HL-60/S4 treated with retinoic acid at 250 ng/mL for 4 days and 3 days (cell line): ENCODE results near the gene RAPGEF6.

Experiments used
- in situ Hi-C: fragments of 300-500 bp; cut with MboI; formaldehyde crosslinking; loops from 2 replicates; pipeline ENCODE4 v1.7.0; 2022; ENCODE audit warnings: low sequenced_read_pairs

RAPGEF6 gene

DNA sequence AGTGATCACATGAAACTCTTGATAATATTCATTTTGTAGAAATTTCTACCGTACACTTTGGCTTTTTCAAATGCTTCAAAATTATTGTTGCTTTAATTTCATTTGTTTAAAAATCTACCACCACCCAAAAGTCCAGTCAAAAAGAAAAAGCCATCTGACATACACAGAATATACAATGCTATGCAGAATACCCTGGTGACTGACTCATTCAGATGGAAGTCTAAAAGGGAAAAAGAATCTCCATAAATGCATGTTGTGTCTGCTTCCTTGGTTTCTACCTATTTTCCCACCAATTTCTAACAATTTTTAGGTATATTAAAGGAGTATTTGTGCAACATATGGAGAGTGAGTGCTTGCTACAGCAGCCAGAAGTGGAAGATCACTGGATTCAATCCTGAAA lies 9.3 kb upstream of the RAPGEF6 start:
- in situ Hi-C loops: no loop called here

DNA sequence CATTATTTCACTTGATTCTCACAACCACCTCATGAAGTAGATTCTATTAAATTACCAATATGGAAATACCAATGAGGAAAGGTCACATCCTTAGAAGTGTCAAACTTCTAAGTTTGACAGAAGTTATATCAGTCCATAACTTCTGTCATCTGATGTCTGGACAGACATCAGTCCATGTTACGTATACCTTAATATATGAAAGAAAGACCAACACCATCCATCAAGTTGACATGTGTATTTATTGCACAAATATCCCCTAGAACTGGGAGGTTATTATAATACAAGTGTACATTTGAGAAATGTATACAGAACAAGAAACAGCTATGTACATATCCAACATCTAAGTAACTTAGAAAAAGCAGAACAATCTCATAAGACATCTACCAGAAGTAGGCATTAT lies 6.5 kb upstream of the RAPGEF6 start:
- in situ Hi-C loops: no loop called here

DNA sequence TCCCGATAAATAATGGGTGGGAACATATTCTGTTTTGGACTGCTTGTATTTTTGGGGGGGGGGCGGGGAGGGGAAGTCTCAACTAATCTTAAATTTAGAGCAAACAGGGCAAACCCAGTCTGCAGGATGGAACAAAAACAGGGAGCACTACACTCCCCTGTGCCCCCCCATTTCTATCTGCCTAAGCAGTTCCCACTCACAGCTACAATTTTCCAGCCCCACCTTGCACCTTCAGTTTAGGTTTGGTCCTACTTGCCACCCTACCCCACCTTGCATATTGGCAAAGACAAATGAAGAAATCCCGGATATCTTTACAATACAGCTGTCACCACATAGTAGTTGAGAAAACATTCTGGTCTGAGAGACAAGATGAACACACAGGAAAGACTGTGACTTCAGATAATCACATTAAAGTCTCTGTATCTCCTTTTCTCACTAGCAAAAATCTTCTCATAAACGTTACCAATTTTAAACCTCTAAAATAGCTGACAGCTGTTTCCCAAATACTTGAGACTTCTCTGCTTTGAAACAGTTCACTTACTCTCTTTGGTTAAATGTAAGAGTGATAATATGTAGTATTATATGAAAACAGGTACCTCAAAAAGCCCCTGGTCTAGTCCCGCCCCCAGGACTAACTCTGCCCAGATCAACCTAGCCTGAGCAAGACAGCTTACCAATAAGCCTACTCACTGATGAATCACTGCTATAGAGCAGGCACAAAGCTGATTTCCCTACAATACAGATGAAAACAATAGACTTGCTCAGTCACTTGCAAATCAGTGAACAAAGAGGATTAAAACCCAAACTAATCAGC lies 5.2 kb upstream of the RAPGEF6 start:
- in situ Hi-C loops: no loop called here

DNA sequence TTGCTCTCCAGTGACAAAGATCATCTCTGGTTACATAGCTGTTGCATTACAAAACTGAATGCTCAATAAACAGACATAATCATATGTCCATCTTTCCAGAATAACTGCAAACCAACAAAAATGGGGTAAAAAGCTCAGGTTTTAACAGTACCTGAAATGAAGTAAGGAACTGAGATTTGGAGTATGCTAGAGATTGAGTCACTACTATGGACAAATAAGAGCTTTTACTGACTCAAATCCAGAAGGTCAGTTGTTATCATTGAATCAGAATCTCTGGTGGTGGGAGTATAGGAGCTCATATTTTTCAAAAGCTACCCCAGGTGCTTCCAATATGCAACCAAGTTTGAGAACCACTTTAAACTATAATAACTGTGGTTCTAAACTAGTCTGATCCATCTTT lies 4.1 kb upstream of the RAPGEF6 start:
- in situ Hi-C loops: no loop called here

DNA sequence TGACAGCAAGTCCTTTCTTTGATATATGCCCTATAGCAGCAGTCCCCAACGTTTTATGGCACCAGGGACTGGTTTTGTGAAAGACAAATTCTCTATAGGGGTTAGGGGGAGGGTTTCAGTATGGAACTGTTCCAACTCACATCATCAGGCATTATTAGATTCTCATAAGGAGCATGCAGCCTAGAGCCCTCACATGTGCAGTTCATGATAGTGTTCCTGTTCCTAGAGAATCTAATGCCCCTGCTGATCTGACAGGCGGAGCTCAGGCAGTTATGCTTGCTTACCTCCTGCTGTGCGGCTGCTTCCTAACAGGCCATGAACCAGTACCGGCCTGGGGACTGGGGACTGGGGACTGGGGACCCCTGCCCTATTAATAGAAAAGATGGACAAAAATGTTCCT lies 2.7 kb upstream of the RAPGEF6 start:
- in situ Hi-C loops: no loop called here

DNA sequence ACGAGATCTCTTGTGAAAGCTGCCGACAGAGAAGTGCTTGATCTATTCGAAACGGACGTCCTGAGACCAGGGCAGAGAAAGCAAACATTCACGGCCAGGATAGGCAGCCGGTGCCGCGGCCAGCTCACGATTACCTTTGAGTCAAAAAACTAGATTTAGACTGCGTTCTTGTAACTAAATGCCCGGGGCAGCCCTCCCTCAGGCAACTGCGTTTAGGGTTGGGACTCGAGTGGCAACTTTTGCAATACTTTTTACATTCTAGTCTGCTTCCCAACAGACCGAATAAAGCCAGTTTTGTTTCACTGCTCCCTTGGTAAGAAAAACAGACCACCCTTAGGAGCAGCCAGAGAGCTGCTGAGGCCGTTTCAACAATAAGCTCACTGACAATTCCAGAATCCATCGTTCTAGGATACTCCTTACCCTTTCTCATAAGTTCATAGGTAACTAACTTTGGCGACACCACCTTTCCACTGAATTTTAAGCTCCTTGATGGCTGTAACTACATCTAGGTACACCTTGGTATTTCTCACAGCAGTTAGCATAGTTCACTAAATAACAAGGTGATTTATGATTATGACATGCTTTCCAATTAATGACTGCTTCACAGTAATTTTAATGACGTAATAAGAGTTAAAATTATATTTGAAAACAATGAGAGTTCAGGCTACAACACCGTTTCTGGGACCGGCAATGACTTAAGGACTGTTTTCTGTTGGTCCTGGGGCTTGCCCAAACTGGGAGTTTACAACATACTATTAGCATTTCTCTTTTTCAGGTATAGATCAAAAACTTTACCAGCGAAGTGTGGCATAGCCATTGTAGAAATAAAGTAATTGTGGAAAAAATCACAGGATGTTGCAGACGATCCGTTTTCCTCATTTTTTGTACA lies 899 bp upstream of the RAPGEF6 start:
- in situ Hi-C loops: no loop called here

DNA sequence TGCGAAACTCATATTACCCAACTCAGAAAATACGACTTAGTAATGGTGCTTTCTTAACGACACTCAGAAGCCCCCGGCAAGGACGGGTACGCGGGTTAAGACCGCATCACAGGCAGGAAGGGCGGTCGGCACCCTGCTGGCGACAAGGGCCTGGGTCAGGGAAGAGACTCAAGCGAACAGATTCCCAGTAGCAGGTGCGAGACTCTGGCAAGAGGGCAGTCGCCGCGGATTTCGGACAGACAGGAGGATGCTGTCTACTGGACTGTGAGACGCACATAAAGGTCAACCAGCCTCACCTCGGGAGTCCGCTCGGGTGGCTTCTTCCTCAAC lies 398 bp downstream of the RAPGEF6 start:
- in situ Hi-C loops: no loop called here

DNA sequence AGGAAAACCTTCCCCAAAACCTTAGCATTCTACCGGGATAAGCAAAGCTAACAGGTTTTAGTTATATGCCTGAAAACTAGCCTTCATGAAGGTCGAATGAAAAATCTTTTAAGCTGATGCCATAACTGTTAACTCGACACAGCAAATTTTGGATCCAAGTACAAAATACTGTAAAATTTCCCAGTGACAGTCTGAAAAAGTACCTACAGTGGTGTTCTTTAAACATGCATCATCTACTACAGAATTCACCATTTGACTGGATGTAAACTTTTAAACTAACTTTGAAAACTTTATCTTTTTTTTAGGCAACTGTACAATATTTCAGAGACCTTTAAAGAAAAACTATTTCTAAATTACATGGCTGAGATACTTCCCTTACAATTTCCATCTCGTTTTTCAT lies 791 bp downstream of the RAPGEF6 start:
- in situ Hi-C loops: no loop called here

DNA sequence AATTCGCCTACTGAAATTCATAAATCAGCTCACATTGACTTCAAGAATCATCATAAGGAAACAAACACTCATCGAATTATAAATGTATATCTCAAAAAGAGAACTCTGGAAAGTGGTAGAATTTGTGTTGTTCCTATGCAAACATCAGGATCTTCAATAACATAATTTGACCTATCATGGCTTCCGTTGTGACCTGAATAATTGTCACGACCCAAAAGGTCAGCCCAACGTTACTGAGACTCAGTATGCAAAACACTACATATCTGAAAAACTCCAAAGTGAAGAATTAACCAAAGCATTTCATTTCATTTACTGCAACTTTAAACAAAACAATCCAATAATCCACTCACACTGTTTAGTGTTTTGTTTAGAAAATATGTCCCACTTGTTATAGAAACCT lies 1.2 kb downstream of the RAPGEF6 start:
- in situ Hi-C loops: no loop called here

DNA sequence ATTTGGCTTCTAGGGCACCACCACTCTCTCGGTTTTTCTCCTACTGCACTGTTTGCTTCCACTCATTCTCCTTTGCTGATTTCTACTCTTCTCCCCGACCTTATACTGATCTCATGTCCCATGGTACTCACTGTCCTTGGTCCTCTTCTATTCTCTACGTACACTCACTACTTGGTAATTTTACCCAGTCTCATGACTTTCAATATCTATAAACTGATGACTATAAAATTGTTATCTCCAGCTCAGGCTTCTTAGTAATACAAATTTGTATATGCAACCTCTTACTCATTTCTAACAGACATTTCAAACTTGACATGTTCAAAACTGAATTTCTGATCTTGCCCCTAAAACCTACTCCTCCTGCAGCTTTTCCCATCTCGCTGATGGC lies 4.1 kb downstream of the RAPGEF6 start:
- in situ Hi-C loops: no loop called here

DNA sequence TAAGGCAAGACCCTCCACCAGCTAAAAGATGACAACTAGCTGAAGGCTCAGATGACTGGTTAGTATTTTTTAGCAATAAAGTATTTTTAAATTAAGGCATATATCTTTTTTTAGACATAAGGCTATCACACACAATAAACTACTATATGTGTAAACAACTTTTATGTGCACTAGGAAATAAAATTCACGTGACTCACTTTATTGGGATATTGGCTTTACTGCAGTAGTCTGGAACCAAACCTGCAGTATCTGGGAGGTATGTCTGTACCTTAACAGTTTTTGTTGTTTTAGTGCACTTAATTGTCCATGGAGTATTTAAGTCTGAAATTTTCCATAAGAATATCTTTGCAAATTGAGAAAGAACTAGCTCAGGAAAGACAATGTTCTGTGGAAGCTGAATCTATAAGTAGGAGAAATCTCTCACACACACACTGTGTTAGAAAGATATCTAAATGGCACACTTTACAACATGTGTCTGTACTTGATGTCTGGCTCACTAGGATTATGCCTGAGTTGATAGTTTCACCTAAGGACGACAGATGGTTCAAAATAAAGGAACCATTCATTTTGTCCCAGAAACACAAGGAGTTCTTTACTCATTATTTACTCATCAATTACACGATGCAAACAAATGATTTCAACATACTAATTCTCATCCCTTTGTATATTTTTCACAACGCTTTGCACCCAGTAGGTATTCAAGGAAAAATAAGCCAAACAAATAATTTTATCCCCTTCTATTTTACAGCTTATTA lies 4.6 kb downstream of the RAPGEF6 start:
- in situ Hi-C loops: no loop called here

DNA sequence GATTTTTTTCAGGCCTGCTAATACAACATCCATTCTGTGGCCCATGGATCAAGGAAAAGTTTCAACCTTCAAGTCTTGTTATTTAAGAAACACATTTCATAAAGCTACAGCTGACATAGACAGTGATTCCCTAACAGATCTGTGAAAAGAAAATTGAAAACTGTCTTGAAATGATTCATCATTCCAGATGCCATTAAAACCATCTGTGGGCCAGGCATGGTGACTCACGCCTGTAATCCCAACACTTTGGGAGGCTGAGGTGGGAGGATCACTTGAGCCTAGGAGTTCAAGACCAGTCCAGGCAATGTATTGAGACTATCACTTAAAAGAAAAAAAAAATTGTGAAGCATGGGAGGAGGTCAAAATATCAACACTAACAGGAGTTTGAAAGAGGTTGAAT lies 6.0 kb downstream of the RAPGEF6 start:
- in situ Hi-C loops: no loop called here

DNA sequence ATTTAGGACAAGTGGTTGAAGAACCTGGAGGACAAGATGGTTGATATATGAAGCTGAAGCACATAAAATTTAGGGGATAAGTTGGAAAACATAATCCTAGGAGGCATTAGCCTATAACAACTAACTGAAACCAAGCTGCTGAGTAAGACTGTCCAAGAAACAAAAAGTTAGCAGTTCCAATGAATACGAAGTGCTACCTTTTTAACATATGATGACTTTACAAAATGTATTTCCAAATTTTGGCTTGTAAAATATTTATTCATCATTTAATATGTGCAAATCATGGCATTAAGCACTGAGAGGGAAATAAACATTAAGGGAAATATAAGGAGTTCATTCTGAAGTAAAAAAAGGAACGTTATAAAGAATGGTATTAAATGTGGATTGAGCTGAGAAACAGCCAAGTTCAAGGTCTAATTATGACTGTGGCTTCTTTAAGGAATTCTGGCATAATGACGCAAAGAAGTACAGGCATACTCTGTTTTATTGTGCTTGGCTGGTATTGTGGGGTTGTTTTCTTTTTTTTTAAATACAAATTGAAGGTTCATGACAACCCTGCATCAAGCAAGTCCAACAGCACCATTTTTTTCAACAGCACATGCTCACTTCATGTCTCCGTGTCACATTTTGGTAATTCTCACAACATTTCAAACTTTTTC lies 7.7 kb downstream of the RAPGEF6 start:
- in situ Hi-C loops: no loop called here

DNA sequence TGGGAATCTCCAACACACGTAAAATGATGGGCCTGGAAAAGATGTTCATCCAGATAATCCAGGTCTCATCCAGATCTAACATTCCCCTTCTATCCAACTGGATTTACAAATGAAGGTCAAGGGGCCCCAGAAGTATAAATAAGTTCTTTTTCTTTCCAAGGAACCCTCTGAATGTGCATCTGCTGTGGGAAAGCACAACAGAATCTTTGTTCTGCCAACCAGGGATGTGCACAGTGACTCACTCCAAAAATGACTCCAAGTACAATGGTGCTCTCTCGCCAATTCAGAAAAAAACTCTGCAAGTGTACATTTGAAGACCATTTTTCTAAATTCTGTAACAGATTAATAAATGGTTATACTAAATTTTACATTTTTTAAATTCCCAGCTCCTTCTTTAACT lies 12.4 kb downstream of the RAPGEF6 start:
- in situ Hi-C loops: loop anchor here (25.0 kb wide), 1 partner anchor 390 kb away; the partner anchor contains the start of gene ACSL6

DNA sequence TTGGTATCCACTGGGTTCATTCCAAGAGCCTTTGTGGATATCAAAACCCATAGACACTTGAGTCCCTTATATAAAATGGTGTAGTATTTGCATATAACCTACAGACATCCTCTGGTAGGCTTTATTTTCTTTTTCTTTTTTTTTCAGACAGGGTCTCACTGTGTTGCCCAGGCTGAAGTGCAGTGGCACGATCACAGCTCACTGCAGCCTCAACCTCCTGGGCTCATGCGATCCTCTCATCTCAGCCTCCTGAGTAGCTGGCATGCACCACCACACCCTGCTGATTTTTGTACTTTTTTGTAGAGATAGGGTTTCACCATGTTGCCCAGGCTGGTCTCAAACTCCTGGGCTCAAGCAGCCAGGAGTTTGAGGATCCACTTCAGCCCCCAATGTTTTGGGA lies 13.9 kb downstream of the RAPGEF6 start:
- in situ Hi-C loops: loop anchor here (25.0 kb wide), 1 partner anchor 391 kb away; the partner anchor contains the start of gene ACSL6

DNA sequence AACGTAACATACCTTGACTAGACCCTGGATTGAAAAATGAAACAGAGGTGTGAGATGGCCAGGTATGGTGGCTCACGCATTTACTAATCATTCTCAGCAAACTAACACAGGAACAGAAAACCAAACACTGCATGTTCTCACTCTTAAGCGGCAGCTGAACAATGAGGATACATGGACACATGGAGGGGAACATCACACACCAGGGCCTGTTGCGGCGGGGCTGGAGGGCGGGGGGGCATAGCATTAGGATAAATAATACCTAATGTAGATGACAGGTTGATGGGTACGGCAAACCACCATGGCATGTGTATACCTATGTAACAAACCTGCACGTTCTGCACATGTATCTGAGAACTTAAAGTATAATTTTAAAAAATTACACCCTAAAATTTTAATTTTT lies 15.9 kb downstream of the RAPGEF6 start:
- in situ Hi-C loops: loop anchor here (25.0 kb wide), 1 partner anchor 393 kb away; the partner anchor contains the start of gene ACSL6

DNA sequence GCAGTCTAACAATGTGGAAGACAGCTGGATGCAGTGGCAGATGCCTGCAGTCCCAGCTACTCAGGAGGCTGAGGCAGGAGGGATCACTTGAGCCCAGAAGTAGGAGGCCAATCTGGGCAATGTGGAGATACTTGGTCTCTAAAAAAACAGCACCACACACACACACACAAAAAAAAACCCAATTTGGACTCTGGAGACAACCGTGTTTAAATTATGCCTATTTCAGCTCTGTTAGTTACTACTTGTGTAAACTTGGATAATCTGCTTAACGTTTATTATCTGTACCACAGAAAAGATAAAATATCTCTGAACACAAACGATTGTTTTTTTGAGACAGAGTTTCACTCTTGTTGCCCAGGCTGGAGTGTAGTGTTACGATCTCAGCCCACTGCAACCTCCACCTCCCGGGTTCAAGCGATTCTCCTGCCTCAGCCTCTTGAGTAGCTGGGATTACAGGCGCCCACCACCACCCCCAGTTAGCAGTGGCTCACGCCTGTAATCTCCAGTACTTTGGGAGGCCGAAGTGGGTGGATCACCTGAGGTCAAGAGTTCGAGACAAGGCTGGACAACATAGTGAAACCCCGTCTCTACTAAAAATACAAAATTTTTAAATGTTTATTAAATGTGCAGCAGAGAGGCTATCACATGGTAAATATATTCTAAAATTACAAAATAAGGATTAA lies 17.7 kb downstream of the RAPGEF6 start:
- in situ Hi-C loops: loop anchor here (25.0 kb wide), 1 partner anchor 395 kb away; the partner anchor contains the start of gene ACSL6

DNA sequence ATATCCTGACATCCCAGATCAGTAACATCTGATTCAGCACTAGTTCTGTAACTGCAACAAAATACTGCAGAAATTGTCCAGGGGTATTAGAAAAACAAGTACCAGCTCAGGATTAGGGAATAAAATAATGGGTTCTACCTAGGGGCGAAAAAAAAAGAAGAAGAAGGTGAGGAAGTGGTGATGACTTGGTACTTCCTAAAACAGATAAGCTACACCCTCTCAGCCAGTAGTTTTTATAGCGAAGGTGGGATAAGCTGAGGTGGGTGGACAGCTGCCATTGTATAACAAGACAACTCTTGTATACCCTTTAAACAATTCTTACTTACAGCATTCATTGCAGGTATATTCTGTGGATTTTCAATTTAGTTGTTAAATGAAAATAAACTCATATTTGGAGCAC lies 19.1 kb downstream of the RAPGEF6 start:
- in situ Hi-C loops: loop anchor here (25.0 kb wide), 1 partner anchor 396 kb away; the partner anchor contains the start of gene ACSL6

DNA sequence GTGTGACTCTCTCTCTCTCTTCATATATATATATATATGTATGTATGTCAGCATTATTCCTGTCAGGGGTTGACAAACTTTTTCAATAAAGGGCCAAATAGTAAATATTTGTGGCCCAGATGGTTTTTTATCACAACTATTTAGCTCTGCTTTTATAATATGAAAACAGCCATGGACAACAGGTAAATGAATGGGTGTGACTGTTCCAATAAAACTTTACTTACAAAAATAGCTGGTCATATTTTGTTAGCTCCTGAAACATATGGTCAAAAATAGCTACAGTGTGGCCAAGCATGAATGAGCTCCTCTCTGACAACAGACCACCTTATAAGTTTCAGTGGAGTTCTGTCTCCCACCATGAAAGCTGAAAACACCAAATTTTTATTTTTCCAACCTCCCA lies 21.6 kb downstream of the RAPGEF6 start:
- in situ Hi-C loops: loop anchor here (25.0 kb wide), 1 partner anchor 399 kb away; the partner anchor contains the start of gene ACSL6

DNA sequence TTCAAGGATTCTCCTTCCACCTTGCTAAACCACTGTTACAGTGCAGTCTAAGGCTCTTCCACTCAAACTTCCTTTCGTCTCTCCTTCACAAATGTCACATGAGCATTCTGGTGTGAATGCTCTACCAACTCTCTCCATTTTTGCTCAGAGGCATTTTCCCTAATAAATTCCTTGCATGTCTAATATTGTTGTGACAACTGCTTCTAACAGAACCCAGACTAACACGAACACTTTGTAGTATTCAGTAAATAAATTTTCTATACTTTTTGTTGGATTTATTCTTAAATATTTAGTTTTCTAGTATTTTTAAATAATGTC lies 24.0 kb downstream of the RAPGEF6 start:
- in situ Hi-C loops: loop anchor here (25.0 kb wide), 1 partner anchor 401 kb away; the partner anchor contains the start of gene ACSL6
